ENCODE results near the gene CDK10. TPM values are rescaled to one million over a fixed set of nuclear protein-coding genes. Genes with fewer than 3 reads are reported as not detected.

The CDK10 gene
- total and polyA plus RNA-seq, 8 donors = 74.8 to 160 (median 105) TPM

DNA sequence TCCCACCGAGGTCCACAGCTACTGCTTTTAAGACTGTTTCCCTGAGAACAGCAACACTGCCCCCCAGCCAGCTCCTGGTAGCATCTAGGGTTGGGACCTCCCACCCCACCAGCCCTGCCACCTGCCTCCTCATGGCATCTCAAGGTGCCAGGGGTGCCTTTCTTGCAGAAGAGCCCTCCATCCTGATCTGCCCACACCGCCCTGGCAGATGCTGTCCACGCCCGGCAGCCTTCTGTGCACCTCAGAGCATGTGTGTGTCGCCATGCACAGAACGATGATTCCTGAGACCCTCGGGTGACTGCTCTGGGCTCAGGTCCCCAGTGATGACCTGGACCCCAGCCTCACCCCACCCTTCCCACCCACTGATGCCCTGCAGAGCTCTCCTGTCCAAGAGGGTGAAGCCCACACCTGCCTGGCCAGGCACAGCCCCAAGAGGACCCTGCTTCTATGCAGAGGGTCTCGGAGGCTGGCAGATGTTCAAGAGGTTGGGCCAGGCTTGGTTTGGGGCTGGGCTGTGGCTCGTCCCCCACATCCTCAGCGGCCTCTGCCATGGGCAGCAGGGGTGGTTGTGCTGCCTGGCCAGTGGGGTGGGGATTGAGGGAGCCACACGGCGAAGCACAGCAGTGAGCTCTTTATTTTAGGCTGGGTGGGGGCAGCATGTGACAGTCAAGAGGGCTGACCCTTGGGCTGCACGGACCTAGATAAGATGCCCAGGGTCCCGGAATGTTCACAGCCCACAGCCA lies 20.2 kb downstream of the CDK10 start:
- peaks cover under 1 to 17% of the 10 kb centered on the region in 2 donors for H3K4me1 ChIP-seq
- H3K36me3 ChIP-seq = peaks cover 0 to 40% of the 10 kb centered on the region in 2 donors
- no peaks in the 10 kb centered on the region for H3K9me3 ChIP-seq
- intact Hi-C loops (cut with DNase I) = loop anchor here in 1 of 2 donors (5.0 kb wide), 1 partner anchor 86 kb away; no protein-coding TSS in a partner anchor
- TF ChIP-seq, protein P1, sequence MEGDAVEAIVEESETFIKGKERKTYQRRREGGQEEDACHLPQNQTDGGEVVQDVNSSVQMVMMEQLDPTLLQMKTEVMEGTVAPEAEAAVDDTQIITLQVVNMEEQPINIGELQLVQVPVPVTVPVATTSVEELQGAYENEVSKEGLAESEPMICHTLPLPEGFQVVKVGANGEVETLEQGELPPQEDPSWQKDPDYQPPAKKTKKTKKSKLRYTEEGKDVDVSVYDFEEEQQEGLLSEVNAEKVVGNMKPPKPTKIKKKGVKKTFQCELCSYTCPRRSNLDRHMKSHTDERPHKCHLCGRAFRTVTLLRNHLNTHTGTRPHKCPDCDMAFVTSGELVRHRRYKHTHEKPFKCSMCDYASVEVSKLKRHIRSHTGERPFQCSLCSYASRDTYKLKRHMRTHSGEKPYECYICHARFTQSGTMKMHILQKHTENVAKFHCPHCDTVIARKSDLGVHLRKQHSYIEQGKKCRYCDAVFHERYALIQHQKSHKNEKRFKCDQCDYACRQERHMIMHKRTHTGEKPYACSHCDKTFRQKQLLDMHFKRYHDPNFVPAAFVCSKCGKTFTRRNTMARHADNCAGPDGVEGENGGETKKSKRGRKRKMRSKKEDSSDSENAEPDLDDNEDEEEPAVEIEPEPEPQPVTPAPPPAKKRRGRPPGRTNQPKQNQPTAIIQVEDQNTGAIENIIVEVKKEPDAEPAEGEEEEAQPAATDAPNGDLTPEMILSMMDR (IDR thresholded peaks at IDR 0.05) = no peak
- ATAC-seq (no peak), DNase-seq (no peak)
- H3K4me3 ChIP-seq = no peak overlapping the region
- H3K27me3 ChIP-seq = peaks cover 0 to under 1% of the 10 kb centered on the region in 2 donors
- no peak overlapping the region for H3K27ac ChIP-seq

DNA sequence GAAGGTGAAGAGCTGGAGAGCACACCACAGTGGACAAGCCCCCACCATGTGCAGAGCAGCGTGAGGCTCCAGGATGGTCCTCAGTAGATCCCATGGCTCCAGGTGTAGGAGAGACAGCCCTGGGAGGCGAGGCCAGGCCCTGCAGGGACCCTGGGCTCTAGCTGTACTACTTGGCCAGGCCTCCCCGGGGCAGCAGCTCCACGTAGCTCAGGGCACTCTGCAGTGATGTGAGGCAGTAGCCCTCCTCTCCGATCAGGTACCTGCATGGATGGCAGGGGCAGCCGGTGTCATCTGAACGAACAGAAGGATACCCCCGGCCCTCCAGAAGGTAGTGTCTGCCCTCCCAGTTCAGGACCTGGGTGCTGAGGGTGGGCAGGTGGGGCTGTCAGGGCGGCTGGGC lies 21.2 kb downstream of the CDK10 start:
- peaks cover 9 to 18% of the 10 kb centered on the region in 2 donors for H3K4me1 ChIP-seq
- DNase-seq (no peak), ATAC-seq (no peak)
- no peak overlapping the region for H3K4me3 ChIP-seq
- intact Hi-C loops (cut with DNase I) = loop anchor here in 1 of 2 donors (5.0 kb wide), 1 partner anchor 85 kb away; no protein-coding TSS in a partner anchor
- TF ChIP-seq, protein P1 (IDR thresholded peaks at IDR 0.05) = no peak
- no peak overlapping the region for H3K27ac ChIP-seq
- H3K27me3 ChIP-seq = peaks cover 0 to 11% of the 10 kb centered on the region in 2 donors
- H3K36me3 ChIP-seq = peaks cover 0 to 40% of the 10 kb centered on the region in 2 donors
- no peaks in the 10 kb centered on the region for H3K9me3 ChIP-seq

DNA sequence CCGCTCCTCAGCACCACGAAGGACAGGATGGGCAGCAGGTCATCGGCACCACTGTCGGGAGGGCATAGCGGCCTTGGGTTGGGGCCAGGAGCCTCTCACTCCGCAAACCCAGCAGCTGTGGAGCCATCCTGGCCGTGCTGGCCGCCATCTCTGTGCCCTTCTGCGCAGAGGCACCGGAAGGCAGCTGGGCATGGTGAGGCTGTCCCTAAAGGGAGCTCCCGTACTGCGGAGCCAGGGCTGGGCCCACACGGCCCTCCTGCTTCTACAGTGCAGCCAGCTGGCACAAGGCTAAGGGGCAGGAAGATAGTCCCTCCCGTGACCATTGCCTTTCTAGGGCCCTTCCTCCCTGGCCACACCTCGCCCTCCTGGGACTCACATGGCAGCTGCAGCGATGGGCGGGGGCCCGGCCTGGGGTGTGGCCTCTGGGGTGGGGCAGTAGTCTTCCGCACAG lies 22.0 kb downstream of the CDK10 start:
- Histone ChIP-seq H3K4me1 (peaks cover 9 to 18% of the 10 kb centered on the region in 2 donors), H3K9me3 (no peaks in the 10 kb centered on the region), H3K4me3 (no peak overlapping the region), H3K27ac (no peak overlapping the region), H3K36me3 (peaks cover 0 to 40% of the 10 kb centered on the region in 2 donors), H3K27me3 (peaks cover 0 to 16% of the 10 kb centered on the region in 2 donors)
- intact Hi-C loops (cut with DNase I) = loop anchor here in 1 of 2 donors (5.0 kb wide), 1 partner anchor 84 kb away; no protein-coding TSS in a partner anchor
- TF ChIP-seq, protein P1 (IDR thresholded peaks at IDR 0.05) = no peak
- ATAC-seq (no peak), DNase-seq (no peak)

DNA sequence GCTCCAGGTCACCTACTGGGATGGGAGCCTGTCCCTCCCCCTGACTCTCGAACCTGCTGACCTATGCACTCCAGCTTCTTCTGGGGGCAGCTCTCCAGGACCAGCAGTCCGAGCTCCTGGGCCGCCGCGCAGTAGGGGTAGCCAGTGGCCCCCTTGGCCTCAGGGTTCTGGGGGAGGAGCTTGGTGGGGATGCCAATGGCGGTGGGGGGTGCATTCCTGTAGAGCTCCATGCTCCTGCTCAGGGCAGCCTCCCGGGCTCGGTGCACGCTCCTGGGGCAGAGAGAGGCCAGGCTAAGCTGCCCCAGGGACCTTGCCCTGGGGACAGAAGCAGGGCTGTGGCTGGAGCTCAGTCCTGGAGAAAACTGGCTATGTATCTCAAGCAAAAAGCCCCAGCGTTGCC lies 22.7 kb downstream of the CDK10 start:
- H3K36me3 ChIP-seq = peaks cover 0 to 40% of the 10 kb centered on the region in 2 donors
- no peak overlapping the region for H3K4me3 ChIP-seq
- intact Hi-C loops (cut with DNase I) = loop anchor here in 1 of 2 donors (5.0 kb wide), 1 partner anchor 83 kb away; no protein-coding TSS in a partner anchor
- H3K4me1 ChIP-seq = peaks cover 9 to 18% of the 10 kb centered on the region in 2 donors
- H3K27me3 ChIP-seq = peaks cover 0 to 16% of the 10 kb centered on the region in 2 donors
- TF ChIP-seq, protein P1 (IDR thresholded peaks at IDR 0.05) = no peak
- ATAC-seq = no peak
- H3K9me3 ChIP-seq = no peaks in the 10 kb centered on the region
- DNase-seq = no peak
- H3K27ac ChIP-seq = no peak overlapping the region

Data from left lung (tissue), 10 donors.